Astrocyte (in vitro differentiated cells and primary cell): ENCODE results near the gene SS18. TPM values are rescaled to one million over a fixed set of nuclear protein-coding genes. Genes with fewer than 3 reads are reported as not detected.

ENCODE experiments used
- DNase-seq: peaks from one replicate; pipeline ENCODE4 v3.0.0-alpha.2; 2010; ENCODE audit warnings: low read depth
- FAIRE-seq: peaks from 2 replicates; lab custom pipeline; 2011; peaks lifted over from hg19 to GRCh38; lab: Jason Lieb, UNC
- H2AFZ ChIP-seq: 2 replicates; pipeline ENCODE4 v1.6.0; 2012; ENCODE audit warnings: low read depth, low read length, inconsistent platforms
- H3K27ac ChIP-seq: 2 replicates; pipeline ENCODE4 v1.5.1; 2011; ENCODE audit warnings: low read depth, low read length, inconsistent platforms
- H3K27me3 ChIP-seq: 2 replicates; pipeline ENCODE4 v1.6.0; 2011; ENCODE audit warnings: low read length, inconsistent platforms; ENCODE audit not compliant: insufficient read depth
- H3K36me3 ChIP-seq: 2 replicates; pipeline ENCODE4 v1.5.1; 2011; ENCODE audit warnings: low read length, inconsistent platforms; ENCODE audit not compliant: insufficient read depth
- H3K4me1 ChIP-seq: 2 replicates; pipeline ENCODE4 v1.5.1; 2011; ENCODE audit warnings: low read length, inconsistent platforms; ENCODE audit not compliant: insufficient read depth
- H3K4me2 ChIP-seq: 2 replicates; pipeline ENCODE4 v1.6.0; 2012; ENCODE audit warnings: low read length, inconsistent platforms
- H3K4me3 ChIP-seq: 2 replicates; pipeline ENCODE4 v1.5.1; 2011; ENCODE audit warnings: low read depth, mild to moderate bottlenecking, low read length, inconsistent platforms; ENCODE audit not compliant: insufficient read depth
- H3K79me2 ChIP-seq: 2 replicates; pipeline ENCODE4 v1.6.0; 2012; ENCODE audit warnings: mild to moderate bottlenecking, low read length, inconsistent platforms; ENCODE audit not compliant: insufficient read depth
- H3K9ac ChIP-seq: 2 replicates; pipeline ENCODE4 v1.6.0; 2012; ENCODE audit warnings: mild to moderate bottlenecking, low read length, inconsistent platforms
- H3K9me3 ChIP-seq: 2 replicates; pipeline ENCODE4 v1.5.1; 2012; ENCODE audit warnings: low read depth, mild to moderate bottlenecking, low read length, inconsistent platforms; ENCODE audit not compliant: insufficient read depth
- H4K20me1 ChIP-seq: 2 replicates; pipeline ENCODE4 v1.6.0; 2012; ENCODE audit warnings: low read length, inconsistent platforms; ENCODE audit not compliant: insufficient read depth
- H3K27ac Mint-ChIP-seq: one replicate; pipeline ENCODE4 v1.8.0; 2021; ENCODE audit warnings: mild to moderate bottlenecking, mixed read lengths; ENCODE audit not compliant: unreplicated experiment
- H3K27me3 Mint-ChIP-seq: one replicate; pipeline ENCODE4 v1.8.0; 2021; ENCODE audit warnings: low read depth, mixed read lengths; ENCODE audit not compliant: unreplicated experiment
- H3K36me3 Mint-ChIP-seq: one replicate; pipeline ENCODE4 v1.8.0; 2021; ENCODE audit warnings: low read depth, mixed read lengths; ENCODE audit not compliant: unreplicated experiment
- H3K4me1 Mint-ChIP-seq: one replicate; pipeline ENCODE4 v1.8.0; 2021; ENCODE audit warnings: low read depth, mixed read lengths; ENCODE audit not compliant: unreplicated experiment
- H3K4me3 Mint-ChIP-seq: one replicate; pipeline ENCODE4 v1.8.0; 2021; ENCODE audit warnings: mild to moderate bottlenecking, moderate library complexity, mixed read lengths; ENCODE audit not compliant: unreplicated experiment
- H3K9me3 Mint-ChIP-seq: one replicate; pipeline ENCODE4 v1.8.0; 2021; ENCODE audit warnings: mild to moderate bottlenecking, mixed read lengths; ENCODE audit not compliant: unreplicated experiment
- CTCF ChIP-seq: IDR thresholded peaks from 2 replicates; pipeline ENCODE4 v1.5.1; 2011; ENCODE audit warnings: low read depth, mild to moderate bottlenecking, inconsistent platforms, low read length, moderate library complexity; ENCODE audit not compliant: insufficient read depth
- EZH2 ChIP-seq: IDR thresholded peaks from 2 replicates; pipeline ENCODE4 v1.6.1; 2012; ENCODE audit warnings: mild to moderate bottlenecking, low read length, inconsistent platforms; ENCODE audit not compliant: insufficient read depth
- total RNA-seq: library from RNA; stranded (reverse); gene quantifications from 2 replicates; pipeline ENCODE4 v1.2.1, GENCODE V29; 2021

SS18 gene
- total RNA-seq, 1 donor from 2014 or later, result 120 TPM

- H3K36me3 ChIP-seq, result peaks cover 41% of the 10 kb centered on the region
- Mint-ChIP-seq H3K9me3 (no peaks in the 10 kb centered on the region), H3K4me1 (peaks cover 3% of the 10 kb centered on the region), H3K27ac (no peak overlapping the region), H3K27me3 (no peaks in the 10 kb centered on the region), H3K36me3 (peaks cover 20% of the 10 kb centered on the region), H3K4me3 (no peak overlapping the region)
- no peaks in the 10 kb centered on the region for H3K9me3 ChIP-seq
- no peaks in the 10 kb centered on the region for H3K27me3 ChIP-seq
- no peak for DNase-seq
- H3K4me2 ChIP-seq, result no peak overlapping the region
- H3K4me3 ChIP-seq, result no peak overlapping the region
- FAIRE-seq, result no peak
- H4K20me1 ChIP-seq, result peaks cover 14% of the 10 kb centered on the region
- TF ChIP-seq EZH2 (no peak), CTCF (no peak)
- H3K4me1 ChIP-seq, result no peaks in the 10 kb centered on the region
- no peak overlapping the region for H3K9ac ChIP-seq
- no peak overlapping the region for H2AFZ ChIP-seq
- H3K79me2 ChIP-seq, result peaks cover 26% of the 10 kb centered on the region
- H3K27ac ChIP-seq, result no peak overlapping the region
Observed at GRCh38 chr18:26022585-26022984, 67.8 kb downstream of the SS18 start.

- H3K36me3 ChIP-seq, result peaks cover 49% of the 10 kb centered on the region
- no peaks in the 10 kb centered on the region for H3K27me3 Mint-ChIP-seq
- no peak overlapping the region for H3K4me2 ChIP-seq
- H3K27me3 ChIP-seq, result no peaks in the 10 kb centered on the region
- H3K27ac ChIP-seq, result no peak overlapping the region
- H3K4me1 ChIP-seq, result no peaks in the 10 kb centered on the region
- no peak overlapping the region for H2AFZ ChIP-seq
- H3K9me3 ChIP-seq, result no peaks in the 10 kb centered on the region
- H3K4me3 Mint-ChIP-seq, result no peak overlapping the region
- no peak overlapping the region for H3K27ac Mint-ChIP-seq
- FAIRE-seq (no peak), DNase-seq (no peak)
- no peak overlapping the region for H3K9ac ChIP-seq
- peaks cover 3% of the 10 kb centered on the region for H3K4me1 Mint-ChIP-seq
- H3K9me3 Mint-ChIP-seq, result no peaks in the 10 kb centered on the region
- peaks cover 23% of the 10 kb centered on the region for H3K79me2 ChIP-seq
- TF ChIP-seq CTCF, result no peak
- no peak overlapping the region for H3K4me3 ChIP-seq
- H3K36me3 Mint-ChIP-seq, result peaks cover 23% of the 10 kb centered on the region
- H4K20me1 ChIP-seq, result peaks cover 14% of the 10 kb centered on the region
Observed at GRCh38 chr18:26021061-26021754, 69.2 kb downstream of the SS18 start.

GRCh38 chr18:26017929-26018328, 72.5 kb downstream of the SS18 start:
- H3K79me2 ChIP-seq, result peaks cover 5% of the 10 kb centered on the region

More at GRCh38 chr18:26017929-26018328, 72.5 kb downstream of the SS18 start:
- TF ChIP-seq CTCF (peak; percentile 15), EZH2 (no peak)
- peaks cover 11% of the 10 kb centered on the region for H3K36me3 Mint-ChIP-seq
- Histone ChIP-seq H3K36me3 (peaks cover 59% of the 10 kb centered on the region), H3K27ac (no peak overlapping the region), H3K9me3 (no peaks in the 10 kb centered on the region), H3K4me3 (no peak overlapping the region), H3K4me1 (no peaks in the 10 kb centered on the region), H2AFZ (no peak overlapping the region), H4K20me1 (peaks cover 10% of the 10 kb centered on the region), H3K27me3 (no peaks in the 10 kb centered on the region), H3K9ac (no peak overlapping the region), H3K4me2 (no peak overlapping the region)
- FAIRE-seq (peak; percentile 39), DNase-seq (no peak)
- H3K9me3 Mint-ChIP-seq, result no peaks in the 10 kb centered on the region
- no peaks in the 10 kb centered on the region for H3K27me3 Mint-ChIP-seq
- no peak overlapping the region for H3K27ac Mint-ChIP-seq
- peaks cover 3% of the 10 kb centered on the region for H3K4me1 Mint-ChIP-seq
- no peak overlapping the region for H3K4me3 Mint-ChIP-seq
